IgD-negative memory B cell (primary cell): ENCODE data around the gene MYPOP. TPM values are rescaled to one million over a fixed set of nuclear protein-coding genes. Genes with fewer than 3 reads are reported as not detected.

ENCODE experiments used
- H3K27ac Mint-ChIP-seq, 3 donors: one replicate each; pipeline ENCODE4 v1.8.0; 2020 to 2022; ENCODE audit warnings: mild to moderate bottlenecking in 3 of 3, mixed read lengths in 3 of 3, moderate library complexity in 1 of 3
- H3K27me3 Mint-ChIP-seq: one replicate; pipeline ENCODE4 v1.8.0; 2021; ENCODE audit warnings: mixed read lengths
- H3K36me3 Mint-ChIP-seq: one replicate; pipeline ENCODE4 v1.8.0; 2020; ENCODE audit warnings: mild to moderate bottlenecking, mixed read lengths
- H3K4me1 Mint-ChIP-seq, 3 donors: one replicate each; pipeline ENCODE4 v1.8.0; 2020 to 2022; ENCODE audit warnings: mixed read lengths in 3 of 3, mild to moderate bottlenecking in 1 of 3
- H3K4me3 Mint-ChIP-seq, 4 donors: one replicate each; pipeline ENCODE4 v1.8.0; 2020 to 2022; ENCODE audit warnings: mild to moderate bottlenecking in 4 of 4, mixed read lengths in 4 of 4, moderate library complexity in 3 of 4
- H3K9me3 Mint-ChIP-seq, 3 donors: one replicate each; pipeline ENCODE4 v1.8.0; 2020 to 2021; ENCODE audit warnings: mixed read lengths in 3 of 3, mild to moderate bottlenecking in 1 of 3
- polyA plus RNA-seq: library from polyadenylated mRNA; unstranded; fragments of 300-500 nt; fragmentation: Illumina TruSeq; gene quantifications from one replicate; pipeline ENCODE4 v1.2.3, GENCODE V29; 2021

Gene MYPOP
- polyA plus RNA-seq, 1 donor from 2014 or later: 0.70 TPM

DNA sequence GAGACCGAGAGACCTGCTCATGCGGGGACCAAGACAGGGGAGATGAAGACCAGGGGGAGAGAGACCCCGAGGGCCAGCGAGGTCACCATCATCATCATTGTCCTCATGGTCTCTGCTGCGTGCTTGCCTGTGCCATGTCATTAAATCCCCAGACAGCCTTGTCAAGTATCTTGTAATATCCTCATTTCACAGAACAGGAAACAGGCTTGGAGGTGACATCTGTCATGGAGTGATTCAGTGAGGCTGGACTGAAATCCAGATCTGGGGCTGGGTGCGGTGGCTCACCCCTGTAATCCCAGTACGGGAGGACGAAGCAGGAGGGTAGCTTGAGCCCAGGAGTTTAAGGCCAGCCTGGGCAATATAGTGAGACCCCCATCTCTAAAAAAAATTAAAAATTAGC lies 18.0 kb upstream of the MYPOP start:
- Mint-ChIP-seq H3K27me3 (peaks cover 8% of the 10 kb centered on the region), H3K4me3 (no peak overlapping the region)

DNA sequence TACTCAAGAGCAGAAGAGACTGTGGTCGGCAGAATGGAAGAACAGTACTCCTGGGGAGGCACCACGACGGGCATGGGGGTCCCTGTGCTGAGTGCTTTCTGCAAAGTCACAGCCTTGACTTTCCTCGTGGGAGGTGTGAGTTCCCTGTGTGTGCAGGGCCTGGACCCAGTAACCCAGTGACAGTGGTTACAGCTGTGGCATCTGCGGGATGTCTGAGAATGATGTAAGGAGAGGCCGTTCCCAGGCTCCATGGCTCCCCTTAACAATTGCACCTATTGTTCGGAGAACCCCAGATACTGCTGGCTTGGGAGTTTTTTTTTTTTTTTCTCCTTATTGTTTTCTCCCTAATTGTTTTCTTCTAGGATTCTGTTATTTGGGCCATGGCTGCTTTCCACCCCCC lies 17.3 kb upstream of the MYPOP start:
- H3K9me3 Mint-ChIP-seq: peaks cover 0 to 2% (median 0%) of the 10 kb centered on the region in 3 donors
- H3K27ac Mint-ChIP-seq: peak overlapping the region in 1 of 3 donors; percentile 77
- H3K4me1 Mint-ChIP-seq: no peaks in the 10 kb centered on the region
- peaks cover 2% of the 10 kb centered on the region for H3K36me3 Mint-ChIP-seq
- peaks cover 10% of the 10 kb centered on the region for H3K27me3 Mint-ChIP-seq
- no peak overlapping the region for H3K4me3 Mint-ChIP-seq

More for the DNA sequence above, 18.0 kb upstream of the MYPOP start:
- H3K4me1 Mint-ChIP-seq: no peaks in the 10 kb centered on the region
- peaks cover 2% of the 10 kb centered on the region for H3K36me3 Mint-ChIP-seq
- peaks cover 0 to 2% (median 2%) of the 10 kb centered on the region in 3 donors for H3K9me3 Mint-ChIP-seq
- H3K27ac Mint-ChIP-seq: no peak overlapping the region

DNA sequence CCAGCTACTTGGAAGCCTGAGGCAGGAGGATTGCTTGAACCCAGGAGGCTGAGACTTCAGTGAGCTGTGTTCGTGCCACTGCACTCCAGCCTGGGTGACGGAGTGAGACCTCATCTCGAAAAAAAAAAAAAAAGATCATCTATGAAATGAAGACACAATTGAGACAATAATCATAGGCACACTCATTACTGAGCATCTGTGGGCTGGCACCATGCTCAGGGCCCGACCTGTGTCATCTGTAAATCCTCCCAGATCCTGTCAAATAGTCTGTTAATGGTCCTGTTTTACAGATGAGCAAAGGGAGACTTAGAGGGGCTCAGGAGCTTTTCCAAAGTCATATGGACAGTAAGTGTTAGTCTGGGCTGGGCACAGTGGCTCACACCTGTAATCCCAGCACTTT lies 16.3 kb upstream of the MYPOP start:
- peaks cover 0 to 3% (median 0%) of the 10 kb centered on the region in 3 donors for H3K9me3 Mint-ChIP-seq
- H3K4me1 Mint-ChIP-seq: no peaks in the 10 kb centered on the region
- peaks cover 10% of the 10 kb centered on the region for H3K27me3 Mint-ChIP-seq
- peaks cover 2% of the 10 kb centered on the region for H3K36me3 Mint-ChIP-seq
- no peak overlapping the region for H3K27ac Mint-ChIP-seq
- H3K4me3 Mint-ChIP-seq: no peak overlapping the region

DNA sequence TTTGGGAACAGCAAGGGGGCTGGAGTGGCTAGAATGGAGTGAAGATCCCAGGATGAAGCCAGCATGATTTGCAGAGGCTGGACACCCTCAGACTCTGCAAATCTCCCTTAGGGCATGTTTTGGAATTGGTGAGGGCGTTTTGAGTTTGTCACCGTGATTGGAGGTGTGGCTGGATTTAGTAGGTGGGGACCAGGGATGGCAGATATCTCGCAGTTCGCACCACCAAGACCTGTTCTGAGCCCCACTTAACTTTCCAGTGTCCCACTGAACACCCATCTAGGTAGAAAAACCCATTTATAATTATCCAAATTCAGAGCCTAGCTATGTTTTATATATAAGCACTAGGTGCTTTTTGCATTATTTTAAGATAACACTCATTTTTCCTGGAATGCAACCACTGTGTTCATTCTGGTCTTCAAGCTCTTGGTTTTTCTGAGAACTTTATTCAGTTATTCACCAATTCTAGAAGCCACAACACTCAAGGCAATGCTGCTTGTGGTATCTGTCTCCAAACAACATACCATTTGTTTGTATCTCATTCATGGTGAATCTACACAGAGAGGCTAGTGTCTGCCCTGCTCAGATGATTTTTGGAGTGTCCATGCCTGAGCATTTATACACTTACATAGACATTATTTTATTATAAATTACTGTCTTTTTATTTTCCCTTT lies 15.1 kb upstream of the MYPOP start:
- H3K27me3 Mint-ChIP-seq: peaks cover 14% of the 10 kb centered on the region
- no peak overlapping the region for H3K27ac Mint-ChIP-seq
- peaks cover 2% of the 10 kb centered on the region for H3K36me3 Mint-ChIP-seq
- H3K4me3 Mint-ChIP-seq: no peak overlapping the region
- peaks cover 0 to 4% (median 0%) of the 10 kb centered on the region in 3 donors for H3K9me3 Mint-ChIP-seq
- H3K4me1 Mint-ChIP-seq: no peaks in the 10 kb centered on the region

DNA sequence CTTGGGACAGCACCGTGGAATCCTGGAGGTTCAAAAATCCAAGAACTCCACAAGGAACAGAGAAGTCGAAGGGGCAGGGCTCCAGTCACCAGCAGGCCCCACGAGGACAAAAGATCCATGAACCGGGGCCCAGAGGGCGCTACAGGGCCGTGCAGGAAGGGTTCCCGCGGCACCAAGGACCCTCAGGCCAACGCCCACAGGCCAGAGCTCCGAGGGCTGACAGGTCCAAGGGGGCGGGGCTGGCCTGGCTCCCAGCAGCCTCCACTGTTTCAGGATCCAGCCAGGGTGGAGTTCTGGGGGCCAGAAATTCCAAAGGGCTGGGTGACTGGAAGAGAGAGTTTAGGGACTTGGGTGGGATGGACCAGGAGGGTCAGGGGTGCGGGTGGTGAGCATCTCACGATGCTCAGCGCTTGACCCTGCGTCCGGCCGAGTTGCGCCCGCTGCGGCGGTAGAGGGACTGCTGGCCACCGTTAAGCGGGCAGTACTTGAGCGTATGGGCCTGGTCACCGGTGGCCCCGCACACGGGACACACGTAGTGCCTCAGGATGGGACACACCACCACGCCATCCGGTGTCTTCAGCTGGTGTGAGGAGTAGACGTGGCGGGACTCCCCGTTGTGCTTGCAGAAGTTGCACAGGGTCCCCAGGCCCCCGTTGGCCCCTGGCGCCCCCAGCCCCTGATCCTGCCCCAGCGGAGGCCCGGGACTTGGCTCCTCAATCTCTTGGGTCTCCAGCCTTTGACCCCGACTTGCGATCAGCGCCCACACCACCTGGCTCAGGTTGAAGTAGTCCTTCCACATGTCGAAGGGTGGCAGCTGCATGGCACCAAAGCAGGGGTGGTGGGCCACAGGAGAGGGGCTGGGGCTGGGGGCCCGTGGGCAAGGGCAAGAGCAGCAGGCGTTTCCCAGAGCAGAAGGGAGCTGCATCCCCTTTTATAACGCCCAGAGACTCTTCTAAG lies 11.7 kb upstream of the MYPOP start, which contains the start of gene NANOS2:
Gene NANOS2, minus strand, starts transcription at position 905 of the 957 bp plus-strand sequence. Its CDS starts 85 bp downstream, at position 820.
- Mint-ChIP-seq H3K4me1 (peaks cover 0 to 2% (median 0%) of the 10 kb centered on the region in 3 donors), H3K4me3 (peak within 1 kb of the TSS in 1 of 4 donors; percentile 32), H3K9me3 (peaks cover 0 to 2% (median 0%) of the 10 kb centered on the region in 3 donors), H3K27ac (no peak within 1 kb of the TSS), H3K36me3 (peaks cover 2% of the 10 kb centered on the region), H3K27me3 (peaks cover 25% of the 10 kb centered on the region)

DNA sequence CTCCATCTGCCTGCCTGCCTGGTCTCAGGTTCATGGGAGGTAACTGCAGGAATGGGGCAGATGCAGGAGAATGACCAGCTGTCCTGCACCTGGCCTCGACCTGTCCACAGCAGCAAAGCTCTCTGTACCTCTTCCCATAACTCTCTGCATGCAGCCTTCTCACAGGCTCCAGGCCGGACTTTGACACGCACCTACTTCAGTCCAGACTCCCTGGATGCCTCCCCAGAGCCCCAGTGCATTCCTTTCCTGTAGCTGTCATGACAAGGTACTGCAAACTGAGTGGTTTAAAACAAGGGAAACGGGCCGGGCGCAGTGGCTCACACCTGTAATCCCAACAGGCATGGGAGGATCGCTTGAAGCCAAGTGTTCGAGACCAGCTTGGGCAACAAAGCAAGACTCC lies 8.9 kb upstream of the MYPOP start:
- Mint-ChIP-seq H3K27ac (no peak overlapping the region), H3K4me1 (peaks cover 0 to 3% (median 0%) of the 10 kb centered on the region in 3 donors), H3K27me3 (peaks cover 19% of the 10 kb centered on the region), H3K4me3 (no peak overlapping the region), H3K9me3 (peaks cover 0 to 2% (median 0%) of the 10 kb centered on the region in 3 donors), H3K36me3 (peaks cover 4% of the 10 kb centered on the region)

DNA sequence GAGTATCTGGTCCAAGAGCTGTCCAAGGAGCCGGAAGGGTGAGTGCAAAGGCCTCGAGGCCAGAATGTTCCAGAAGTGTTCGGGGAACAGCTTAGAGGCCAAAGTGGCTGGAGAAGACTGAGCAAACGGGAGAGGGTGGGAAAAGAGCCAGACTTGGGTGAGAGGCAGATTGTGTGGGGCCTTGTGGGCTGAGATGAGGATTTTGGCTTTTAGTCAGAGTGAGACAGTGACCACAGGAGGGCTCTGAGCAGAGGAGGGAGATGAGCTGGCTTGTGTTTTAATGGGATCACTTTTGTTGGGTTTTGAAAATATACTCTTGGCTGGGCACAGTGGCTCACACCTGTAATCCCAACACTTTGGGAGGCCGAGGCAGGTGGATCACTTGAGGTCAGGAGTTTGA lies 6.5 kb upstream of the MYPOP start:
- Mint-ChIP-seq H3K9me3 (peaks cover 0 to 2% (median 0%) of the 10 kb centered on the region in 3 donors), H3K4me3 (no peak overlapping the region), H3K4me1 (peaks cover 0 to 3% (median 0%) of the 10 kb centered on the region in 3 donors), H3K36me3 (peaks cover 2% of the 10 kb centered on the region), H3K27me3 (peaks cover 17% of the 10 kb centered on the region), H3K27ac (no peak overlapping the region)

DNA sequence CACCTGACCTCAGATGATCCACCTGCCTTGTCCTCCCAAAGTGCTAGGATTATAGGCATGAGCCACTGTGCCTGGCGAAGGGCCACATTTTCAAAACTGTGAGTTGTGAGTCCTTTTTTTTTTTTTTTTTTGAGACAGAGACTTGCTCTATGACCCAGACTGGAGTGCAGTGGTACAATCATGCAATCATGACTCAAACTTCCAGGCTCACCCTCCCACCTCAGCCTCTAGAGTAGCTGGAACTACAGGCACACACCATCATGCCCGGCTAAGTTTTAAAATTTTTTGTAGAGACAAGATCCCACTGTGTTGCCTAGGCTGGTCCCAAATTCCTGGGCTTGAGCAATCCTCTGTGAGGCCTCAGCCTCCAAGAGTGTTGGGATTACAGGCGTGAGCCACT lies 3.8 kb upstream of the MYPOP start:
- Mint-ChIP-seq H3K27me3 (peaks cover 8% of the 10 kb centered on the region), H3K4me3 (peak overlapping the region in 1 of 4 donors; percentile 73), H3K36me3 (peaks cover 2% of the 10 kb centered on the region), H3K4me1 (peaks cover 0 to 4% (median 4%) of the 10 kb centered on the region in 3 donors), H3K9me3 (no peaks in the 10 kb centered on the region), H3K27ac (peak overlapping the region in 1 of 3 donors; percentile 35)

DNA sequence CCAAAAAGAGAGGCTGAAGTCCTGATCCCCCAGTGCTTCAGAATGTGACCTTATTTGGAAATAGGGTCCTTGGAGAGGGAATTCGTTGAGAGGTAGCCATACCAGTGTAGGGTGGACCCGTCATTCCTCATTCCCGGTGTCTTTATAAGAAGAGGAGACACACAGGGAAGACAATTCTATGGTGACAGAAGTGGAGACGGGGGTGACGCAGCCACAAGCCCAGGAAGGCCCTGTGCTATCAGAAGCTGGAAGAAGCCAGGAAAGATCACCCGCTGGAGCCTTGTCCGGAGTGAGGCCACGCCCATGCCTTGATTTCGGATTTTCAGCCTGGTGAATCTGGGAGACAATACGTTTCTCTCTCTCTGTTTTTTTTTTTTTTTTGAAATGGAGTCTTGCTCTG lies 2.6 kb upstream of the MYPOP start:
- Mint-ChIP-seq H3K4me3 (peak overlapping the region in 2 of 4 donors; percentile 58 to 61), H3K9me3 (no peaks in the 10 kb centered on the region), H3K36me3 (peaks cover 2% of the 10 kb centered on the region), H3K4me1 (peaks cover 4 to 10% (median 8%) of the 10 kb centered on the region in 3 donors), H3K27me3 (peaks cover 2% of the 10 kb centered on the region), H3K27ac (no peak overlapping the region)

DNA sequence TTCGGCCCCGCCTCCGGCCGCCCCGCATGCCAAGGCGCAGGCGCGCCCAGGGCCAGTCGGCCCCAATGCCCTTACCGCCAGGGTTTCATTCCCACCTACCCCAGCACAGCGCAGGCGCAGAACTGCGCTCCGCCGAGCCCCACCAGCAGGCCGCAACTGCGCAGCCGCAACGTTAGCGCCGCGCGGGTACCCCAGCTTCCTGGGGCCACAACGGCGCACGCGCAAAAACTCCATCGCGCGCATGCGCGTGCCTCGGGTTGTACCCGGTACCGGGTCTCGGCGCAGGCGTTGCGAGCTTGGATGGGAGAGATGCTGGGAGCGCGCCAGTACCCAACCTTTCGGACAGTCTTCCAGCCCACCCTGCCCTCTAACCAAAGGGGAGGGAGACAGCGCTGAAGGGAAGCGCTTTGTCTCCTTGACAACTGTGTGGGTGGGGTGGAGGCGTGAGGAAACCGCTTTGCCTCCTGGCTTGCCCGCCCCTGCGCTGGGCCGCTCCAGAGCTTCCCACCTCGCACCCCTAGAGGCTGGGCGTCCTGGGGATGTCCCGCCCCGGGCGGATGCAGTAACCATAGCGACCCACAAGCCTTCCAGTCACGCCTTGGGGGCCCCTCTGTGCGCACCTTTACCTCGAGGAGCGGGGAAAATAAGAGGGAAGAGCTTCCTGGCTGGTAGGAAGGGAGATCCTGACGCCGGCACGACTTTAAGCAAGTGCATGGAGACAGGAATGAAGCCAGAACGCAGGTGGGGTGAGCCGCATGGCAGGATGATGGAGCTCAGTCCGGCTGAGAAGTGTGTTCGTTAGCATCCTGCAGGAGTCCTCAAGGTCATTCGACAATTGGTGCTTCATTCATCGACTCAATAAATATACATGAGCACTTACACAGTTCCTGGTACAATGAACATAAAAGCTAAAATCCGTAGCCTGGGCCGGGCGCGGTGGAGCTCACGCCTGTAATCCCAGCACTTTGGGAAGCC lies 525 bp upstream of the MYPOP start:
- Mint-ChIP-seq H3K4me1 (peaks cover 4 to 12% (median 8%) of the 10 kb centered on the region in 3 donors), H3K9me3 (no peaks in the 10 kb centered on the region), H3K4me3 (peak overlapping the region; percentile 89 to 99 (median 94)), H3K27ac (peak overlapping the region; percentile 92 to 100 (median 95)), H3K27me3 (no peaks in the 10 kb centered on the region), H3K36me3 (peaks cover 2% of the 10 kb centered on the region)

DNA sequence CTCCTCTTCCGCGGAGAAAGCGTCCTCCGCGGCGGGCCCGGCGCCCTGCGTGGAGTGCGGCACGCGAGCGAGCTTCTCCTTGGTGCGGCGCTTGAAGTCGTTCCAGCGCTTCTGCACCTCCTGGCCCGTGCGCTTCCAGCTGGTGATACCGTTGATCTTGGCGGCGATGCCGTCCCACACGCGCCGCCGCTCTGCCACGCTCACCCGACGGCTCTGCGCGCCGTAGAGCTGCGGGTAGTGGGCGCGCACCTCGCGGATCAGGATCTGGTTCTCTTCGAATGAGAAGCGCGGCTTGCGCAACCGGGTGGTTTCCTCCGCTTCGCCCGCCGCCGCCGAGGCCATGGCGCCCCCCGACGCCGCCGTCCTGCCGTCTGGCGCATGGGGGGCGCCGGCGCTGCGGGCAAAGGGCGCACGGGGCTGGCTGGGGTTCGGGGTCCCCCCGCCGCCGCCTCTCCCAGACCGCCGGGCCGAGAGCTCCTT lies 941 bp downstream of the MYPOP start:
- H3K27me3 Mint-ChIP-seq: no peaks in the 10 kb centered on the region

DNA sequence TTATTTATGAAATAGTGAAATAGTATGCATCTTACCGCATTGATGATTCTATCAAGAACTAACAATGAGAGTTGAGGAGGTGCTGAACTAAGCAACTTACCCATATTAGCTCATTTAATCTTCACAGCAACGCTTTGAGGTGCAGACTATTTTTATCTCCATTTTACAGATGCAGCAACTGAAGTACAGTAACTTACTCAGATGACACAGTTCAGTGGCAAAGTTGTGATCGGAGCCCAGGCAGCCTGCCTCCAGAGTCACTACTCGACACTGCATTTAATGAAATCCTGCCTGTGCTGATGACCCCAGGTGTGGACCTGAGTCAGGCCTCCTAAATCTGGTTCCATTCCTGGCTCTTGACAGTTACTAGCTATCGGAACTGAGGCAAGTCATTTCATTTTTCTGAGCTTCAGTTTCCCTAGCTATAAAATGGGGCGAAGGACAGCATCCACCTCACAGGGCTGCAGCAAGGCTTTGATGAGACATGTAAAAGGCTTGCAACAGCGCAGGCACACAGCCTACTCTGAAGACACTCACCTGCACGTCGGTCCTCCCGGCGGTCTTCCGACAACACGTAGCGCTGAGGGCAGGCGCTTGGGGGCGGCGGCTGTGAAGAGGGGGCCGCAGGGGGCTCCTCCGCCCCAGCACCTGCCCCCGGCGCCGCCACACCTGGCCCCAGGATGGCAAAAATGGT lies 1.5 kb downstream of the MYPOP start:
- H3K4me3 Mint-ChIP-seq: peak overlapping the region; percentile 58 to 77 (median 65)
- no peaks in the 10 kb centered on the region for H3K9me3 Mint-ChIP-seq
- H3K27ac Mint-ChIP-seq: peak overlapping the region in 1 of 3 donors; percentile 37
- no peaks in the 10 kb centered on the region for H3K36me3 Mint-ChIP-seq
- H3K27me3 Mint-ChIP-seq: no peaks in the 10 kb centered on the region
- peaks cover 4 to 12% (median 10%) of the 10 kb centered on the region in 3 donors for H3K4me1 Mint-ChIP-seq

More for the DNA sequence above, 941 bp downstream of the MYPOP start:
- Mint-ChIP-seq H3K9me3 (no peaks in the 10 kb centered on the region), H3K27ac (peak overlapping the region in 1 of 3 donors; percentile 92), H3K4me3 (peak overlapping the region in 3 of 4 donors; percentile 32 to 99 (median 46)), H3K4me1 (peaks cover 4 to 12% (median 10%) of the 10 kb centered on the region in 3 donors), H3K36me3 (no peaks in the 10 kb centered on the region)

DNA sequence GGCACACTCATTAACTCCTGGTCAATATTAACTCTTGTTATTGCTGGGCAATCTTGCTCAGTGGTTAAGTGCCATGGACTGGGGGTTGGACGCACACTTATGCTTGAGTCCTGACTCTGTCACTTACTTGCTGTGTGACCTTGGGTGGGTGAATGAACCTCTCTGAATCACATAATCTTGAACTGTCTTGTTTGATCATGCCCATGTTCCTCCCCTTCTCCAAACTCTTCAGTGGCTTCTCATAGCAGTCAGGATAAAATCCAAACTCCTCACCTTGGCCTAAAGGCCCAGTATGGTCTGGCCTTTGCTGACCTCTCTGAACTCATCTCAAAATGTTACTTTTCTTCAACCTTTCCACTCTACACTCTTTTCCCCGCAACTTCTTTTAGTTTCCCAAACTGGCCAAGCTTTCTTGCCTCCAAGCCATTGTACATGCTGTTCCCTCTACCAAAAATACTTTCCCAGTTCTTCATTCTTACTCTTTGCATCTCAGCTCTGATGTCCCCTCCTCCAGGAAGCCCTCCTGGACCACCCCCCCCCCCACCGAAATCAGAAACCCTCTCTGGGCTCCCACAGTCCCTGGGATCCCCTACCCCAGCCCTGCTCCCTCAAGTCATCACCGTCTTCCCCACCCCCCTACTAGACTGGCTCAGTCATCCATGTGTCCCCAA lies 2.4 kb downstream of the MYPOP start:
- H3K36me3 Mint-ChIP-seq: peaks cover under 1% of the 10 kb centered on the region
- H3K9me3 Mint-ChIP-seq: no peaks in the 10 kb centered on the region
- no peaks in the 10 kb centered on the region for H3K27me3 Mint-ChIP-seq
- peak overlapping the region in 2 of 3 donors; percentile 37 to 47 for H3K27ac Mint-ChIP-seq
- H3K4me1 Mint-ChIP-seq: peaks cover 9 to 13% (median 12%) of the 10 kb centered on the region in 3 donors
- peak overlapping the region in 2 of 4 donors; percentile 62 to 77 for H3K4me3 Mint-ChIP-seq
